ENCODE results near the gene ZNF500. TPM values are rescaled to one million over a fixed set of nuclear protein-coding genes. Genes with fewer than 3 reads are reported as not detected.

ZNF500 gene
- polyA plus RNA-seq, 2 of the 4 experiments (the other 2 are of a cell fraction), result 4.6 to 6.7 TPM

DNA sequence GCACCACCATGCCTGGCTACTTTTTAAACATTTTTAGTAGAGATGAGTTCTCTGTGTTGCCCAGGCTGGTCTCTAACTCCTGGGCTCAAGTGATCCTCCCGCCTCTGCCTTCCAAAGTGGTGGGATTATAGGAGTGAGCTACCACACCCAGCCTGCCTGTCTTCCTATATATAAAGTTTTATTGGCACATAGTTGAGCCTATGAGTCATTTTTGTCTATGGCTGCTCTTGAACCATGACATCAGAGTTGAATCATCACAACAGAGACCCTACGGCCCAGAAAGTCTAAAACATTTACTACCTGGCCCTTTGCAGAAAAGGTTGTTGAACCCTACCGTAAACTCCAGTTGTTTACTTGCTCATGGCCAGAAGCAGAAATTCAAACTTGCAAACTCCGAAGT lies 13.3 kb upstream of the ZNF500 start:
- 63% methylated on average over 4 of the region's 4 CpGs for WGBS (ENCODE audit: missing lambda C conversion rate)
- ATAC-seq, result no peak
- FAIRE-seq, result no peak
- ChIA-PET CTCF (interaction anchor here (0.6 to 2.4 kb wide), 2 partner anchors 9 to 176 kb away, joined by 3 to 9 read pairs; no protein-coding TSS in a partner anchor), POLR2A (interaction anchor here (1.0 kb wide), 1 partner anchor 23 kb away, joined by 3 read pairs; the partner anchor contains the start of gene ROGDI)
- Histone ChIP-seq H3K4me1 (no peaks in the 10 kb centered on the region), H3K4me3 (no peak overlapping the region), H3K9me3 (no peaks in the 10 kb centered on the region), H3K4me2 (no peak overlapping the region), H3K27ac (no peak overlapping the region)
- no peak for TF ChIP-seq ZSCAN20 (CRISPR knock-in tag; IDR thresholded peaks at IDR 0.05)
- TF ChIP-seq POLR2A (IDR thresholded peaks at IDR 0.05; ENCODE audit: low read length), result no peak
- 0 out of 2 replicates have a peak, but pooled peaks have one; percentile 13 for TF ChIP-seq FOSL2 (IDR thresholded peaks at IDR 0.05)
- peak; percentile 69 for TF ChIP-seq FOSL2 (CRISPR knock-in tag; IDR thresholded peaks at IDR 0.05)
- no peak for TF ChIP-seq ZC3H11A (IDR thresholded peaks at IDR 0.05)
- peak in 1 of 2 experiments; percentile 35 for DNase-seq (ENCODE audit: low read depth in 1 of 2, low spot score in 1 of 2)

DNA sequence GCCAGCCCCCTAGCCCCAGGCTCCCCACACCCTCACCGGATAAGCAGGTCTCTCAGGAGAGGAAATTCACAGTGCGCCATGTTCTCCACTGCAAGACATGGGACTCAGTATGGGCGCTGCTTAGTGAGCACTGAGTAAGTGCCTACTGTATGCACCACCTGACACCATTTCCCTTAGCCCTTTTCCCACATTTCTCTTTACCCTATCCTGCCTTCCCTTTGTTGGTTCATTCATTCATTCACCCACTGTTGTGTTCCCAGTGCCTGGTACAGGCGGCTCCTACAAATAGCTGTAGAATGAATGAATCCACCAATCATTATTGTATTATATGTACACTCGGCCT lies 11.1 kb upstream of the ZNF500 start:
- TF ChIP-seq FOXS1 (CRISPR knock-in tag; IDR thresholded peaks at IDR 0.05) (no peak), HOXB13 (CRISPR knock-in tag; IDR thresholded peaks at IDR 0.05; ENCODE audit: low read depth) (no peak), GATA3 (IDR thresholded peaks at IDR 0.05; ENCODE audit: borderline replicate concordance) (no peak), ZC3H11A (IDR thresholded peaks at IDR 0.05) (no peak)
- ATAC-seq, result no peak; a peak in 1 of 6 replicates
- no peak overlapping the region for H3K4me2 ChIP-seq
- 76% methylated on average over 4 of the region's 5 CpGs for WGBS (ENCODE audit: missing lambda C conversion rate)
- DNase-seq (ENCODE audit: low read depth in 1 of 2, low spot score in 1 of 2), result no peak
- POLR2A ChIA-PET, result no interaction called here
- no peak for FAIRE-seq
- no peak overlapping the region for H3K4me3 ChIP-seq
- H3K4me1 ChIP-seq, result no peaks in the 10 kb centered on the region
- CTCF ChIA-PET, result interaction anchor here (0.6 to 2.4 kb wide), 5 partner anchors 9 to 178 kb away, joined by 3 to 9 read pairs (median 3); partner anchors contain the start of gene SEPTIN12
- H3K27ac ChIP-seq, result no peak overlapping the region
- H3K9me3 ChIP-seq, result no peaks in the 10 kb centered on the region

DNA sequence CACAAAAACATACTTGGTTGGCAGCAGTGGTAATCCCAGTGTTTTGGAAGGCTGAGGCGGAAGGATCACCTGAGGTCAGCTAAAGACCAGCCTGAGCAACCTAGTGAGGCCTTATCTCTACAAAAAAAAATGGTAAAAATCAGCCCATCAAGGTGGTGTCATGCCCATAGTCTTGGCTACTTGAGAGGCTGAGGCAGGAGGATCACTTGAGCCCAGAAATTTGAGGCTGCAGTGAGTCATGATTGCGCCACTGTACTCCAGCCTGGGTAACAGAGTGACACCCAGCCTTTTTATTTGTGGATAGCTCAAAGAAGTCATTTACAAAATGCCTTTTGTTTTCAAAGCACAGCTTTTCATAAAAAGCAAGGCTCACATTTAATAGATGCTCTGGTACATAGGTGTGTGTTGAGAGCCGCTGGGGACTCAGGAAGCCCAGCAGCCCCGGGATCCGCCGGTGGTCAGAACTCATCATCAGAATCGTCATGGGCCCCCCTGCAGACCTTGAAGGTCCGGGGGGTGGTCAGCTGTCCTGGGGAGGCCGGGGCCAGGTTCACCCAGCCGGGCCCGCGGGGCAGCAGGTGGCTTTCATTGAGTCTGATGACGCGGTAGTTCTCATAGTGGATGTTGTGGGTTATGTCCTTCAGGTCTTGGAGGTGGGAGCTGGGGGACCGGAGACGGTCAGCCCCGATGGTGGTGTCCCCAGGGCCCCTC lies 10.5 kb upstream of the ZNF500 start:
- WGBS (ENCODE audit: missing lambda C conversion rate), result 72% methylated on average over 9 of the region's 17 CpGs
- H3K4me3 ChIP-seq, result no peak overlapping the region
- no peak overlapping the region for H3K4me2 ChIP-seq
- TF ChIP-seq EP300 (IDR thresholded peaks at IDR 0.05), result no peak
- TF ChIP-seq, protein P1, sequence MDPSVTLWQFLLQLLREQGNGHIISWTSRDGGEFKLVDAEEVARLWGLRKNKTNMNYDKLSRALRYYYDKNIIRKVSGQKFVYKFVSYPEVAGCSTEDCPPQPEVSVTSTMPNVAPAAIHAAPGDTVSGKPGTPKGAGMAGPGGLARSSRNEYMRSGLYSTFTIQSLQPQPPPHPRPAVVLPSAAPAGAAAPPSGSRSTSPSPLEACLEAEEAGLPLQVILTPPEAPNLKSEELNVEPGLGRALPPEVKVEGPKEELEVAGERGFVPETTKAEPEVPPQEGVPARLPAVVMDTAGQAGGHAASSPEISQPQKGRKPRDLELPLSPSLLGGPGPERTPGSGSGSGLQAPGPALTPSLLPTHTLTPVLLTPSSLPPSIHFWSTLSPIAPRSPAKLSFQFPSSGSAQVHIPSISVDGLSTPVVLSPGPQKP (IDR thresholded peaks at IDR 0.05; ENCODE audit: low read depth, low read length), result no peak
- TF ChIP-seq MAFK (IDR thresholded peaks at IDR 0.05; ENCODE audit: partially characterized antibody), result no peak
- no peak for TF ChIP-seq FOXS1 (CRISPR knock-in tag; IDR thresholded peaks at IDR 0.05)
- TF ChIP-seq NFE2L2 (conservative IDR thresholded peaks at IDR 0.05; ENCODE audit: low read length), result no peak
- no peak for TF ChIP-seq ZC3H11A (IDR thresholded peaks at IDR 0.05)
- no peak for TF ChIP-seq RNF2 (IDR thresholded peaks at IDR 0.05; ENCODE audit: borderline replicate concordance, low read depth)
- peak in 1 of 2 experiments; percentile 30; a peak in 1 of 4 replicates for TF ChIP-seq CEBPB (IDR thresholded peaks at IDR 0.05)
- TF ChIP-seq FOSL2 (IDR thresholded peaks at IDR 0.05), result no peak
- TF ChIP-seq FOSL2 (CRISPR knock-in tag; IDR thresholded peaks at IDR 0.05), result peak; percentile 29; the same call in 1 of the 2 replicates
- no peak for TF ChIP-seq CBX2 (IDR thresholded peaks at IDR 0.05; ENCODE audit: borderline replicate concordance, low read depth)
- no peak for TF ChIP-seq RCOR1 (IDR thresholded peaks at IDR 0.05; ENCODE audit: low read depth, low read length)
- H3K27ac ChIP-seq, result no peak overlapping the region
- H3K4me1 ChIP-seq, result no peaks in the 10 kb centered on the region
- H3K9me3 ChIP-seq, result no peaks in the 10 kb centered on the region
- ChIA-PET POLR2A (no interaction called here), CTCF (interaction anchor here (0.6 to 1.1 kb wide), 5 partner anchors 8 to 97 kb away, joined by 3 read pairs; partner anchors contain the start of gene SEPTIN12)
- DNase-seq (ENCODE audit: low read depth in 1 of 2, low spot score in 1 of 2) (no peak), ATAC-seq (no peak), FAIRE-seq (no peak)

DNA sequence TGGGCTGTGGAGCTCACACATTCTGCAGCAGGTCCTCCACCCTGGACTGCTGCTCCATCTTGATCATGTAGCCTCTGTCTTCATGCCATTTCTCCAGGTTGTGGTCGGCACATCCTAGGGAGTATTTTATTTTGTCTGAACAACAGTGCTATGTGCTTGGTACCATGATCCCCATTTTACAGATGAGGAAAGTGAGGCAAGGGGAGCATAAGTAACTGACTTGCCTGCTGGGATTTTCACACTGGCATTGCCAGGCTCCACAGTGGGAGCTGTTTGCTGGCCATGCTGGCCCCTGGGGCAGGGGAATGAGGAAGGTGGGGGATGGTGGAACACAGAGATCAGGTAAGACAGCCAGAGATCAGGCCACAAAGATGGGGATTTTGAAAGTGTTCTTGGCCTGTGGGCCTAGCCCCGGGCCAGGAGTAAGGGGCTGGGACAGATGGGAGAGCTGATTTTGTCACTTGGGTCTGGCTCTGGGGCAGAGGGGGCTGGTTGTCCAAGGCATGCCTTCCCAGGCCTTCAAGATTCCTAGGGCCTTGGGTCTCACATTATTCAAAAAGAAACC lies 9.3 kb upstream of the ZNF500 start:
- no peak for DNase-seq (ENCODE audit: low read depth in 1 of 2, low spot score in 1 of 2)
- ChIA-PET POLR2A (no interaction called here), CTCF (interaction anchor here (1.1 to 1.6 kb wide), 2 partner anchors 17 to 180 kb away, joined by 3 to 4 read pairs; no protein-coding TSS in a partner anchor)
- H3K9me3 ChIP-seq, result no peaks in the 10 kb centered on the region
- TF ChIP-seq KDM1A (IDR thresholded peaks at IDR 0.05; ENCODE audit: low read depth), result no peak
- TF ChIP-seq, protein P2, sequence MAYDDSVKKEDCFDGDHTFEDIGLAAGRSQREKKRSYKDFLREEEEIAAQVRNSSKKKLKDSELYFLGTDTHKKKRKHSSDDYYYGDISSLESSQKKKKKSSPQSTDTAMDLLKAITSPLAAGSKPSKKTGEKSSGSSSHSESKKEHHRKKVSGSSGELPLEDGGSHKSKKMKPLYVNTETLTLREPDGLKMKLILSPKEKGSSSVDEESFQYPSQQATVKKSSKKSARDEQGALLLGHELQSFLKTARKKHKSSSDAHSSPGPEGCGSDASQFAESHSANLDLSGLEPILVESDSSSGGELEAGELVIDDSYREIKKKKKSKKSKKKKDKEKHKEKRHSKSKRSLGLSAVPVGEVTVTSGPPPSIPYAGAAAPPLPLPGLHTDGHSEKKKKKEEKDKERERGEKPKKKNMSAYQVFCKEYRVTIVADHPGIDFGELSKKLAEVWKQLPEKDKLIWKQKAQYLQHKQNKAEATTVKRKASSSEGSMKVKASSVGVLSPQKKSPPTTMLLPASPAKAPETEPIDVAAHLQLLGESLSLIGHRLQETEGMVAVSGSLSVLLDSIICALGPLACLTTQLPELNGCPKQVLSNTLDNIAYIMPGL (CRISPR knock-in tag; IDR thresholded peaks at IDR 0.05; ENCODE audit: borderline replicate concordance), result no peak
- H3K27ac ChIP-seq, result no peak overlapping the region
- H3K4me2 ChIP-seq, result no peak overlapping the region
- no peaks in the 10 kb centered on the region for H3K4me1 ChIP-seq
- 68% methylated on average over 2 of the region's 2 CpGs for WGBS (ENCODE audit: missing lambda C conversion rate)
- no peak for FAIRE-seq
- no peak overlapping the region for H3K4me3 ChIP-seq
- no peak for ATAC-seq

Measured in A549 (cell line).